PC-3 (cell line): Measurements from ENCODE around the gene MN1. TPM values are rescaled to one million over a fixed set of nuclear protein-coding genes. Genes with fewer than 3 reads are reported as not detected.

Experiments used
- ATAC-seq: fragments of 200-7000 bp; cut with Tn5 transposase; 2 replicates; pipeline ENCODE4 v1.9.1; 2020; ENCODE audit warnings: mild to moderate bottlenecking, moderate library complexity
- BruUV-seq: library from RNA; stranded (reverse); fragments of 400-500 nt; replicated peaks from 2 replicates; lab custom pipeline; 2021; lab: Mats Ljungman, UMichigan
- CTCF ChIA-PET: fragments of 300-600 bp; sonication (Branson Sonifier 250); formaldehyde crosslinking; loops from one replicate; lab custom pipeline; 2022; ENCODE audit warnings: antibody characterized with exemption; lab: Charles Lee
- POLR2A ChIA-PET: fragments of 300-600 bp; sonication (Branson Sonifier 250); formaldehyde crosslinking; loops from one replicate; lab custom pipeline; 2022; ENCODE audit warnings: antibody characterized with exemption; ENCODE audit not compliant: unreplicated experiment; lab: Charles Lee
- DNase-seq: peaks from one replicate; pipeline ENCODE4 v3.0.0-alpha.2; 2015
- H2AFZ ChIP-seq: fragments of 300-600 bp; sonication (generic); 2 replicates; pipeline ENCODE4 v1.6.0; 2016; ENCODE audit warnings: antibody characterized with exemption, low read length
- H3F3A ChIP-seq: fragments of 300-600 bp; sonication (generic); one replicate; pipeline ENCODE4 v1.6.0; 2017; ENCODE audit warnings: antibody characterized with exemption, low read length, control low read depth, mild to moderate bottlenecking; ENCODE audit not compliant: unreplicated experiment
- H3K27ac ChIP-seq: fragments of 300-600 bp; sonication (generic); 2 replicates; pipeline ENCODE4 v1.5.1; 2016; ENCODE audit warnings: mild to moderate bottlenecking, low read length
- H3K27me3 ChIP-seq: fragments of 300-600 bp; sonication (generic); 2 replicates; pipeline ENCODE4 v1.6.1; 2016; ENCODE audit warnings: low read length, mixed read lengths
- H3K36me3 ChIP-seq: fragments of 300-600 bp; sonication (generic); 2 replicates; pipeline ENCODE4 v1.6.1; 2016; ENCODE audit warnings: low read depth, mixed run types, low read length, mixed read lengths
- H3K4me1 ChIP-seq: fragments of 300-600 bp; sonication (generic); 2 replicates; pipeline ENCODE4 v1.5.1; 2016; ENCODE audit warnings: low read length; ENCODE audit not compliant: insufficient read depth
- H3K4me2 ChIP-seq: fragments of 300-600 bp; sonication (generic); 2 replicates; pipeline ENCODE4 v1.6.0; 2016; ENCODE audit warnings: low read length
- H3K4me3 ChIP-seq: fragments of 300-600 bp; sonication (generic); 2 replicates; pipeline ENCODE4 v1.5.1; 2016; ENCODE audit warnings: mild to moderate bottlenecking, low read length, mixed read lengths
- H3K79me2 ChIP-seq: fragments of 300-600 bp; sonication (generic); 2 replicates; pipeline ENCODE4 v1.6.1; 2017; ENCODE audit warnings: low read length, mixed read lengths
- H3K9ac ChIP-seq: fragments of 300-600 bp; sonication (generic); 2 replicates; pipeline ENCODE4 v1.6.0; 2016; ENCODE audit warnings: mild to moderate bottlenecking, low read length
- H3K9me2 ChIP-seq: fragments of 300-600 bp; sonication (generic); replicated peaks from 2 replicates; pipeline ENCODE4 v1.6.1; 2016; ENCODE audit warnings: mixed run types, low read length, mixed read lengths
- H3K9me3 ChIP-seq: fragments of 300-600 bp; sonication (generic); 2 replicates; pipeline ENCODE4 v1.6.1; 2016; ENCODE audit warnings: low read length, mixed read lengths
- H4K20me1 ChIP-seq: fragments of 300-600 bp; sonication (generic); 2 replicates; pipeline ENCODE4 v1.6.1; 2016; ENCODE audit warnings: low read length, mixed read lengths
- EZH2 ChIP-seq: fragments of 300-600 bp; sonication (generic); IDR thresholded peaks from one replicate; pipeline ENCODE4 v1.6.1; 2017; ENCODE audit warnings: antibody characterized with exemption, mild to moderate bottlenecking, low read length; ENCODE audit not compliant: unreplicated experiment
- EZH2phosphoT487 ChIP-seq: fragments of 300-600 bp; sonication (generic); IDR thresholded peaks from 2 replicates; pipeline ENCODE4 v1.6.1; 2018; ENCODE audit warnings: mild to moderate bottlenecking, antibody characterized with exemption, low read length, borderline replicate concordance
- intact Hi-C: fragments of 100-400 bp; cut with micrococcal nuclease; formaldehyde crosslinking; loops from 2 replicates; pipeline ENCODE4 v1.9.0; 2023
- total RNA-seq: library from RNA; depleted of rRNA; stranded (reverse); fragments of >200 nt; gene quantifications from 2 replicates; pipeline ENCODE4 v1.2.3, GENCODE V29; 2014
- TF ChIP-seq, protein P1 (sequence below): fragments of 300-600 bp; sonication (generic); conservative IDR thresholded peaks from 2 replicates; pipeline ENCODE4 v1.5.1; 2017; ENCODE audit warnings: antibody characterized with exemption, low read depth, mild to moderate bottlenecking, low read length

Gene MN1
- total RNA-seq, 1 experiment from 2014 or later = 2.7 TPM

DNA sequence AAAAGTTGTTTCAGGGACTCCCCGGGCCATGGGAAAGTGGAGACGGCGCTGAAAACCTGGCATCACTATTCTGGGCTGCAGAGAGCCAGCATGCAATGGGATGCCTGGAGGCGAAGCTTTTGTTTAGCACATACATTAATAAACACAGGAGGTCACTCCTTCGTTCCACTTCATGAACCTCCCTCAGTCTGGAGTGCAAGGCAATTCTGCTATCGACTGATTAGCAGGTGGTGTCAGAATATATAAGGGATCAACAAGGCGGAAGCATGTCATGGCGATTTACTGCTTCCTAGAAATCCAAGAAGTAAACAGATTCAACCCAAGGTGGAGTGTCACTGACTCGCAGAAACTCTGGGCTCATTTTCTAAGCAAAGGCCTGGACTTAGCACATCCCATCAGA, 45.4 kb upstream of the MN1 start:
- no peaks in the 10 kb centered on the region for H3K4me1 ChIP-seq
- peaks cover 12% of the 10 kb centered on the region; the same call in 1 of the 2 replicates for H3K36me3 ChIP-seq
- no peaks in the 10 kb centered on the region for H3F3A ChIP-seq
- H3K79me2 ChIP-seq = no peaks in the 10 kb centered on the region
- BruUV-seq = no TSS peak
- H3K9ac ChIP-seq = no peak overlapping the region
- H4K20me1 ChIP-seq = no peaks in the 10 kb centered on the region
- no peak overlapping the region for H3K4me3 ChIP-seq
- H3K9me2 ChIP-seq = no peaks in the 10 kb centered on the region
- ChIA-PET CTCF (no interaction called here), POLR2A (no interaction called here)
- H2AFZ ChIP-seq = no peak overlapping the region
- H3K9me3 ChIP-seq = no peaks in the 10 kb centered on the region
- H3K4me2 ChIP-seq = no peak overlapping the region
- H3K27ac ChIP-seq = no peak overlapping the region
- TF ChIP-seq EZH2 (no peak), EZH2phosphoT487 (no peak)
- TF ChIP-seq, protein P1, sequence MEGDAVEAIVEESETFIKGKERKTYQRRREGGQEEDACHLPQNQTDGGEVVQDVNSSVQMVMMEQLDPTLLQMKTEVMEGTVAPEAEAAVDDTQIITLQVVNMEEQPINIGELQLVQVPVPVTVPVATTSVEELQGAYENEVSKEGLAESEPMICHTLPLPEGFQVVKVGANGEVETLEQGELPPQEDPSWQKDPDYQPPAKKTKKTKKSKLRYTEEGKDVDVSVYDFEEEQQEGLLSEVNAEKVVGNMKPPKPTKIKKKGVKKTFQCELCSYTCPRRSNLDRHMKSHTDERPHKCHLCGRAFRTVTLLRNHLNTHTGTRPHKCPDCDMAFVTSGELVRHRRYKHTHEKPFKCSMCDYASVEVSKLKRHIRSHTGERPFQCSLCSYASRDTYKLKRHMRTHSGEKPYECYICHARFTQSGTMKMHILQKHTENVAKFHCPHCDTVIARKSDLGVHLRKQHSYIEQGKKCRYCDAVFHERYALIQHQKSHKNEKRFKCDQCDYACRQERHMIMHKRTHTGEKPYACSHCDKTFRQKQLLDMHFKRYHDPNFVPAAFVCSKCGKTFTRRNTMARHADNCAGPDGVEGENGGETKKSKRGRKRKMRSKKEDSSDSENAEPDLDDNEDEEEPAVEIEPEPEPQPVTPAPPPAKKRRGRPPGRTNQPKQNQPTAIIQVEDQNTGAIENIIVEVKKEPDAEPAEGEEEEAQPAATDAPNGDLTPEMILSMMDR = no peak
- DNase-seq (no peak), ATAC-seq (no peak)
- intact Hi-C loops = no loop called here
- H3K27me3 ChIP-seq = no peaks in the 10 kb centered on the region

DNA sequence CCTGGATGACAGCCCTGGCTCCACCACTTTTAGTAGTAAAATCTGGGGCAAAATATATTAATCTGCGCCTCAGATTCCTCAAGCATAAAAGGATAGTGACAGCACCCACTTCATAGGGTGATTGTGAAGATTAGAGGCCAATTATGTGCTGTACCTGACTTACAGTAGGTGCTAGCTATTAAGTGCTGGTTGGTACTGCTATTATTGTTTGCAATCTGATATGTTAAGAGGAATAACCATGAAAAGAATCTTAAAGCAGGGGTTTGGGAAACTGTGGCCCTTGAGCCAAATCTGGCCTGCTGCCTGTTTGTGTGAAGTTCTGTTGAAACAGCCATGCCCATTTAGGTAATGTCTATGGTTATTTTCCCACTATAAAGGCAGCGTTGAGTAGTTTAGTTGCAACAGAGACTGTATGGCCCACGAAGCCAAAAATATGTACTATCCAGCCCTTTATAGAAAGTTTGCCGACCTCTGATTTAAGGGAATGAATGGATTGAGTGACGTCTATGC, 44.7 kb upstream of the MN1 start:
- no peaks in the 10 kb centered on the region for H3K9me3 ChIP-seq
- TF ChIP-seq, protein P1 = no peak
- TF ChIP-seq EZH2phosphoT487 (no peak), EZH2 (no peak)
- DNase-seq = no peak
- ATAC-seq = no peak
- H3K4me1 ChIP-seq = no peaks in the 10 kb centered on the region
- no peak overlapping the region for H3K27ac ChIP-seq
- no TSS peak for BruUV-seq
- intact Hi-C loops = no loop called here
- H3F3A ChIP-seq = no peaks in the 10 kb centered on the region
- ChIA-PET CTCF (no interaction called here), POLR2A (no interaction called here)
- no peak overlapping the region for H2AFZ ChIP-seq
- H3K27me3 ChIP-seq = no peaks in the 10 kb centered on the region
- H3K4me2 ChIP-seq = no peak overlapping the region
- no peak overlapping the region for H3K9ac ChIP-seq
- no peak overlapping the region for H3K4me3 ChIP-seq
- no peaks in the 10 kb centered on the region for H3K9me2 ChIP-seq
- H3K79me2 ChIP-seq = no peaks in the 10 kb centered on the region
- peaks cover 6% of the 10 kb centered on the region; the same call in 1 of the 2 replicates for H3K36me3 ChIP-seq
- no peaks in the 10 kb centered on the region for H4K20me1 ChIP-seq

DNA sequence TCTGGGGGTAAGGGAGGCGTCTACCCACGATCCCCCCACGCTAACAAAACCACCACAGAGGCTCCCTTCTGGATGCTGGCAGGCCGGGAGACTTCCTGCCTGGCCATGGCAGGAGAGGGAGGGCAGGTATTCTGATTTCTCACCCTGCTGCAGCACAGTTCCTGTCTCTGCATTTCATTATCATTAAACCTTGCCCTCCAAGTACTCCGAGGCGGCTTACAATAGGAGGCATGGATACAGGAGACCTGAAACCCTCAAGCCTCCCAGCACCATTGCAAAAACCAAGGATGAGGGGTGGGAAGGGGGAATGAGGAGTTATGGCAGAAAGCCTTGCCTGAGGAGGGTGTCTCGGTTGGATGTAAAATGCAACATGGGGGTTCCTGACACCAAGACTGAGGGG, 44.1 kb upstream of the MN1 start:
- ATAC-seq = no peak
- intact Hi-C loops = no loop called here
- no peak overlapping the region for H3K4me2 ChIP-seq
- no peak overlapping the region for H2AFZ ChIP-seq
- TF ChIP-seq EZH2phosphoT487 = no peak
- no peak for TF ChIP-seq EZH2
- TF ChIP-seq, protein P1 = no peak
- no peaks in the 10 kb centered on the region for H3K79me2 ChIP-seq
- no peak overlapping the region for H3K9ac ChIP-seq
- H3K9me2 ChIP-seq = no peaks in the 10 kb centered on the region
- BruUV-seq = no TSS peak
- H3K27ac ChIP-seq = no peak overlapping the region
- no peaks in the 10 kb centered on the region for H3F3A ChIP-seq
- no peaks in the 10 kb centered on the region for H3K27me3 ChIP-seq
- H3K4me1 ChIP-seq = no peaks in the 10 kb centered on the region
- no peak overlapping the region for H3K4me3 ChIP-seq
- no peaks in the 10 kb centered on the region for H4K20me1 ChIP-seq
- no peaks in the 10 kb centered on the region for H3K9me3 ChIP-seq
- DNase-seq = no peak
- ChIA-PET CTCF (no interaction called here), POLR2A (no interaction called here)
- H3K36me3 ChIP-seq = no peaks in the 10 kb centered on the region; the same call in 1 of the 2 replicates
